Measurements from ENCODE around the gene LTBP1. TPM values are rescaled to one million over a fixed set of nuclear protein-coding genes. Genes with fewer than 3 reads are reported as not detected.
A peak's percentile ranks its signal among the peaks of the same experiment; 100 is the strongest.
"Not testable (repeated sequence)": the region's sequence is repeated elsewhere in the genome, so short reads cannot be mapped to it uniquely, and the experiment has no call there.

LTBP1 gene
- total RNA-seq, 1 donor from 2014 or later = 90.4 TPM

DNA sequence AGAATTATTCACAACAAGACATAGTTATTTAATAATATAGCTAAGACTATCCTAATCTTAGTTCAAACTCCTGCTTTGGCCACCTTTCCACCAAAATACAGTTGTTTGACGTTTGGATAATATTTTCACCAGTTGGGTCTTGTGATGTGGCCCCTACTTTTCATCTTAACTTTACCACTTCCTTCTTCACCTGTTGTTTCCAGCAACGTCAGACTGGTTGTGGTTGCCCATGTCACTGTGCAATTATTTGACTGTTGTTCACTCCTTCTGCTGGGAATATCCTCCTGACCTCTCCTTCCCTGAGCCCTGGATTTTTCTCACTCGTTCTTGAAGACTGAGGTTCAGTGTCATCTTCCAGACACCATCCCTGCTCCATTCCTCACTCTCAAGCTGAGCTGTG lies 397.5 kb downstream of the LTBP1 start:
- intact Hi-C loops (cut with DNase I) = no loop called here
- ATAC-seq = no peak
- DNase-seq (ENCODE audit: missing footprints) = no peak

DNA sequence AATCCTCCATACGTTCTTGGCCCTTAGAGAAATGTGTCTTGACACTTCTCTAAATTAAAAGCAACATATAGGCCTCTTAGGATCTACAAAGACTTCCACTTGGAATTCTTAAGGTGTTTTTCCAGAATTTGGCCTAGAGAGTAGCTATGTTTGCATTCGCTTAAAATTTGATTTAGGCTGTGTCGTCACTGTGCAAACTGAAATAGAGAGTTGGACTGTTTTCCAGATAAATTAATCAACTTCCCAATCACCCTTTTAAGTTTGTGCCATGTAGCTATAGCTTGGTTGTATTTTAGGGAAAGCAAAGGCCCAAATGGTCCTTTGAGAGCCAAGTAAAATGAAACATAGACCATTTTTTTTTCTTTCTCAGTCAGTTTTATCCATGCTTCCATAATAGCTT lies 401.1 kb downstream of the LTBP1 start:
- intact Hi-C loops (cut with DNase I) = no loop called here
- ATAC-seq (no peak), DNase-seq (ENCODE audit: missing footprints) (no peak)

GRCh38 chr2:33350632-33351031 lies 403.9 kb downstream of the LTBP1 start:
- no peak for DNase-seq (ENCODE audit: missing footprints)
- intact Hi-C loops (cut with DNase I) = no loop called here
- ATAC-seq = no peak

DNA sequence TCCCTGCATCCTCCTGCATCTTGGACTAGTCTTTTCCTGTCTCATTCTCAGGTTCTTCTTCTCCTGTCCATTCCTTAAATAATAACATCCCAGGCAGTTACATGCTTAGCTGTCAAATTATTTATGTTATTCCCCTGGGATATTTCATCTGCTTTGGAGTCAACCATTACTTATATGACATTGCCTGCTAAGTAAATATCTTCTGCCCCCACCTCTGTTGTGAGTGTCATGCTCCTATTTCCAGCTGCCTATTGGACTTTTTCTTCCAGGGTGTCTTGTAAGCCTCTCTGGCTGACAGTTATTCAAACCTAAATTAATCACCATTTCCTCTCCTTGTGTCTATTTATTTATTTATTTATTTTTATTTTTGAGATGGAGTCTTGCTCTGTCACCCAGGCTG lies 405.0 kb downstream of the LTBP1 start:
- DNase-seq (ENCODE audit: missing footprints) (no peak), ATAC-seq (no peak)
- intact Hi-C loops (cut with DNase I) = no loop called here

DNA sequence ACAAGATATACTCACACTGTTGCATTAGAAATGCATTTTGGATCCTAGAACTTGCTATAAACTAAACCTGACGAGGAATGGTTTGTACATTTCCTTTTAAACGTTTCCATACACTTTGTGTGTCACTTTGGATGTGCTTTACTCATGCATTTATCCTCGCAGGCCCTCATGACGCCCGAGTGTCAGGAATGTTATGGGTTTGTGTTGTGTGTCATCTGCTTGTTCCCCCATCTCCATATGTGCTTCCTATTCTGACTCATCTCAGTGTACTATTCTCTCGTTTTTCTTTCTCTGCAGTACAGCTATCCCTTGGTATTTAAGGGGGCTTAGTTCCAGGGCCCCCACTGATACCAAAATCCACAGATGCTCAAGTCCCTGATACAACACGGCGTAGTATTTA lies 408.2 kb downstream of the LTBP1 start:
- intact Hi-C loops (cut with DNase I) = no loop called here

GRCh38 chr2:33358878-33359277 lies 412.1 kb downstream of the LTBP1 start:
- intact Hi-C loops (cut with DNase I) = no loop called here
- DNase-seq (ENCODE audit: missing footprints) (no peak), ATAC-seq (no peak)

More for the DNA sequence above, 408.2 kb downstream of the LTBP1 start:
- no peak for ATAC-seq
- DNase-seq (ENCODE audit: missing footprints) = no peak

GRCh38 chr2:33363325-33364298 lies 416.9 kb downstream of the LTBP1 start:
- DNase-seq (ENCODE audit: missing footprints) (no peak), ATAC-seq (no peak)
- intact Hi-C loops (cut with DNase I) = loop anchor here (10.0 kb wide), 2 partner anchors 419 to 809 kb away; partner anchors contain the start of gene LTBP1

DNA sequence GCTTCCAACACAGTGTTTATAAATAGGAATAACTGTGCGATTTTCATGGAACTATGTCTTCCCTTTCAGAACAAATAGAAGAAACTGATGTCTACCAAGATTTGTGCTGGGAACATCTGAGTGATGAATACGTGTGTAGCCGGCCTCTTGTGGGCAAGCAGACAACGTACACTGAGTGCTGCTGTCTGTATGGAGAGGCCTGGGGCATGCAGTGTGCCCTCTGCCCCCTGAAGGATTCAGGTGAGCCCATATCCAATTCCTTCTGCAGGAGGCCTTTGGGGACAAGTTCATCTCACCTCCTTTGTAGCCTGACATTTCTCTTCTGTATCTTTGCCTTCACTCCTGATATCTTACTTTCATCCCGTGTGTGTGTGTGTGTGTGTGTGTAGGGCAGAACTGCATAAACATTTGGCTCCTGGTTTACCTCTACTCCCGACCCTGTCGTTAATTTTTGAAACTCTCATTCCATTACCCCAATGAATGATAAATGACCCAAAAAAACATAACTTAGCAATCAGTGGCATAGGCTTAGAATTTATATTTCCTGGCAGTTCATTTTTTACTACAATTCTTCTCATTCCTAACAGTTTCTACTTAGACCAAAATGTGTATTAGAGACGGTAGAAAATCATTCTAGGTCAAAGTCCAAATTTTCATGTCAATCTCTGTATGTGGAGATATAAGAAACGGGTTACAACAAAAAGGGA lies 418.7 kb downstream of the LTBP1 start:
- DNase-seq (ENCODE audit: missing footprints) (no peak), ATAC-seq (peak; percentile 18)
- intact Hi-C loops (cut with DNase I) = loop anchor here (10.0 kb wide), 2 partner anchors 421 to 811 kb away; partner anchors contain the start of gene LTBP1

DNA sequence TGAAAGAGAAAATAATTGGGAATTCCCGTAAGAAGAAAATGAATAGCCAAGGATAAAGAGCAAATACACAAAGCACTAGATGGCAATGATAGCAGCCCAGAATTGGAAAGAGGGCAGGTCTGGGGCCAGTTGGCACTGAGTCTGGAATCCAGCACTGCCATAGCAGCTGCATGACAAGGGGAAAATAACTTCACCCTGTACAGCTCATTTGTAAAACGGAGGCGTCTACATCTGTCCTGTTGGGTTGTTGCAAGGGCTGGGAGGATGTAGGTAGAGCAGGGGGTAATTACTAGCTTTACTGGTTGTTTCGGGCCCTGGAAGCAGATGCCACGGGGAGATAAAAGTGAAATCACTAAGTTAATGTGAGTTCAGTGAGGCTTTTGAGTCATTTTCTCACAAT lies 419.7 kb downstream of the LTBP1 start:
- DNase-seq (ENCODE audit: missing footprints) (no peak), ATAC-seq (peak; percentile 91)
- intact Hi-C loops (cut with DNase I) = loop anchor here (10.0 kb wide), 2 partner anchors 422 to 812 kb away; partner anchors contain the start of gene LTBP1

DNA sequence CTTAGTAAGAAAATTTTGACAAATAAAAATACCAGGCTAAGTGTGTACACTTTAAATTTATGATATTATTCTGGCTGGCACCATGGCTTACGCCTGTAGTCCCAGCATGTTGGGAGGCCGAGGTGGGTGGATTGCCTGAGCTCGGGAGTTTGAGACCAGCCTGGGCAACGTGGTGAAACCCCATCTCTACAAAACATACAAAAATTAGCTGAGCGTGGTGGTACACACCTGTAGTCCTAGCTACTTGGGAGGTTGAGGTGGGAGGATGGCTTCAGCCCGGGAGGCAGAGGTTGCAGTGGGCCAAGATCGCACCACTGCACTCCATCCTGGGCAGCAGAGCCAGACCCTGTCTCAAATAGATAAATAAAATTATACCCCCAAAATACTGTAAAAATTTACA lies 421.8 kb downstream of the LTBP1 start:
- intact Hi-C loops (cut with DNase I) = loop anchor here (10.0 kb wide), 2 partner anchors 424 to 814 kb away; partner anchors contain the start of gene LTBP1
- not testable (repeated sequence) for DNase-seq (ENCODE audit: missing footprints); ATAC-seq

DNA sequence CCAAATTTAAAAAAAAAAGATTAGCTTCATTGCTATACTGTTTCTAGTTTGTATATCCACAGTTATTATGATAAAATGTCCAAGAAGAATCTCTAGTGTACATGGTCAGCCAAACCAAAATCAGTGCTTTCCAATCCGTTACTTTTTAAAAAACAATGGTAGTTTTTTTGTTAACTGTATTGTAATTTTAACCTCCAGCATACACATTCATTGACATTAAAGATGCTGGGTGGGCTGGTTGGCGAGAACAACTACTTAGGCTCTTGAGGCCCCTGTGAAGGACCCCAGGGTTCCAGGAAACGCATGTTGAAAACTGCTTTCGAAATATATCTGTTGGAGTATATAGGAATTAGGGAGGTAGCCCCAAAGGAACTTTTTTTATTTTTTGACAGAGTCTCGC lies 422.4 kb downstream of the LTBP1 start:
- DNase-seq (ENCODE audit: missing footprints) (no peak), ATAC-seq (no peak)
- intact Hi-C loops (cut with DNase I) = loop anchor here (10.0 kb wide), 2 partner anchors 424 to 814 kb away; partner anchors contain the start of gene LTBP1

DNA sequence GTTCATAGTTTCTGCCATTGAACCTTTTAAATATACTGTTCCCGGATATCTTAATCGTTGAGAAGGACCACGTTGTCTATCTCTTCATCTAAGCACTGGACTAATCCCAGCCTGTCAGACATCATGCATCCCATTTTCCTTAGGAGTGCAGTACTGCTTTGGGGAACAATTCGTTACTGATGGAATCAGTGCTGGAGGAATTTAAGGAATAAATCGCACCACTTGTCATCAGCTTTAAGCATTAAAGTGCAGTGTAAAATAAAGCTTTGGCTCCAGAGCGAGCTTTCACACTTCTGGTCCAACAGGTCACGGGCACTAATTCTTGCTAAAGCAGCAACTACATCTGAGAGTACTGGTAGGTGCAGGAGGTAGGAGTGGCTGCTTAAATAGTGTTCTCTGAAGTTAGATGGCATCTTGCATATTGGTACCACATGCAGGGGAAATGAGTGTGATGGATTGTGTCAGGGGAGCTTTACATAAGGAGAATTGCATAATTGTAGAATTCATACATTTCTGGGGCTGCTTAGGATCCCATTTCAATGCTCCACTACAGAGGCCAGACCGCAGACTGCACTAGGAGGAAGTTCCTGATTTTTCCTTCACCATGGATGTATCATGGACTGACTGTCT lies 424.0 kb downstream of the LTBP1 start:
- intact Hi-C loops (cut with DNase I) = loop anchor here (10.0 kb wide), 2 partner anchors 336 to 596 kb away; no protein-coding TSS in a partner anchor
- ATAC-seq (no peak), DNase-seq (ENCODE audit: missing footprints) (no peak)

- intact Hi-C loops (cut with DNase I) = loop anchor here (10.0 kb wide), 2 partner anchors 337 to 597 kb away; no protein-coding TSS in a partner anchor
- DNase-seq (ENCODE audit: missing footprints) (no peak), ATAC-seq (no peak)
Observed at GRCh38 chr2:33371304-33372090, 424.7 kb downstream of the LTBP1 start.

- no peak for DNase-seq (ENCODE audit: missing footprints)
- intact Hi-C loops (cut with DNase I) = loop anchor here (10.0 kb wide), 2 partner anchors 338 to 598 kb away; no protein-coding TSS in a partner anchor
- ATAC-seq = no peak
Observed at GRCh38 chr2:33372940-33373553, 426.3 kb downstream of the LTBP1 start.

- ATAC-seq (peak; percentile 81), DNase-seq (ENCODE audit: missing footprints) (no peak)
- intact Hi-C loops (cut with DNase I) = loop anchor here (10.0 kb wide), 2 partner anchors 339 to 599 kb away; no protein-coding TSS in a partner anchor
Observed at GRCh38 chr2:33373986-33374385, 427.2 kb downstream of the LTBP1 start.

GRCh38 chr2:33375054-33375453 lies 428.3 kb downstream of the LTBP1 start:
- intact Hi-C loops (cut with DNase I) = loop anchor here (10.0 kb wide), 2 partner anchors 340 to 600 kb away; no protein-coding TSS in a partner anchor
- ATAC-seq = no peak
- no peak for DNase-seq (ENCODE audit: missing footprints)

DNA sequence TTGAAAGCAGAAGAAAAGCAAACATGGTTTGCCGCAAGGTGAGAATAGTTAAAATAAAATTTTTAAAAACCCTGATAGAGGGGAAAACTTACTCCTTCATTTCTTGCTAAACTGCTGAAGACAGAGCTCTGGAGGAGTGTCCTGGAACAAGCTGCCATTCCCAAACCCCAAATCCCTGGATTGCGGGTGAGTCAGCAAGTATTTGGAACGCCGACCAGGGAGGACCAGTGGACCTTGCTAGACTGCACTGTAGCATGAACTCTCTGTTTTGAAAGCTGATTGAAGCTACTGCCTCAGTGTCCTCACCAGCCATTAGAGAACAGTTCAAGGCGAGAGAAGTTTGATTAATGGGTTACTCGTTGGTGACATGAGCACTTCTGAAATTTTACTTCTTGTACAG lies 430.3 kb downstream of the LTBP1 start:
- ATAC-seq (peak; percentile 59), DNase-seq (ENCODE audit: missing footprints) (no peak)
- intact Hi-C loops (cut with DNase I) = loop anchor here (10.0 kb wide), 2 partner anchors 342 to 602 kb away; no protein-coding TSS in a partner anchor
